CD4-positive, alpha-beta T cell treated with Interleukin-6 for 4 hours (primary cell): ENCODE measurements around the gene SPATA12.

Experiments used
- DNase-seq: peaks from one replicate; pipeline ENCODE4 v3.0.0-alpha.2; 2020; ENCODE audit warnings: mixed read lengths

The SPATA12 gene

DNA sequence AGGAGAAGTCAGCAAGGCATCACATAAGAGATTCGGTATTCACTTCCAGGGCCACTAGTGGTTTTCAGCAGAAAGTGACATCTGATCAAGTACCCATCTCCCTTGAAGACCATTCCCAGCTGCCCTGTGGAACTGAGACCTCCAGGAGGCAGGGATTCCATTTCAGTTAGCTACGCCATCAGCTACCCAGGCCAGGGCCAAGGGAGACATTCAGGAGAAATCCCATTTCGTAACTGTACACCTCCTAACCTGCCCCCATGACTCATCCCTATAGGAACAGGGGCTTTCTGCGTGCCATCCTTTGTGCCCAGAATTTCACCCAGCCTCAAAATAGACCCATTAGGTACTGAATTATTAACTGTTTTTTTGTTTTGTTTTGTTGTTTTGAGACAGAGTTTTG lies 24.7 kb downstream of the SPATA12 start:
- DNase-seq: no peak

DNA sequence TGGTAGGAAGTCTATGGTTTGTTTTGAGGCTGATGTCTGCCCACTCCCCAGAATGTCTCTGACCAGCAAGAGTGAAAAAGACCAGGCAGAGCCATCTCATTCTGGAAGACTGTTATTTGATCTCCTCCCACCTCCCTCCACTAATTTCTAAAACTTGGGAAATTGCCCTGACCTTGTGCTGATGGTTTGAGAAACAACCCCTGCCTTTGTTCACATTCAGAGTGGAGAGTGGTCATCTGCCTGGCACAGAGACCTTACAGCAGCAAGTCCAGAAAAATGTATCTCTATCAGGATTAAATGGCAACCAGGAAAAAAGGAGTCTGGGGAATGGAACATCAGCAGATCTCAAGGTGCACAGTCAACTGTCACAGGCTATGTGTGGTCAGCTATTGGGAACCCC lies 25.7 kb downstream of the SPATA12 start:
- DNase-seq: no peak

DNA sequence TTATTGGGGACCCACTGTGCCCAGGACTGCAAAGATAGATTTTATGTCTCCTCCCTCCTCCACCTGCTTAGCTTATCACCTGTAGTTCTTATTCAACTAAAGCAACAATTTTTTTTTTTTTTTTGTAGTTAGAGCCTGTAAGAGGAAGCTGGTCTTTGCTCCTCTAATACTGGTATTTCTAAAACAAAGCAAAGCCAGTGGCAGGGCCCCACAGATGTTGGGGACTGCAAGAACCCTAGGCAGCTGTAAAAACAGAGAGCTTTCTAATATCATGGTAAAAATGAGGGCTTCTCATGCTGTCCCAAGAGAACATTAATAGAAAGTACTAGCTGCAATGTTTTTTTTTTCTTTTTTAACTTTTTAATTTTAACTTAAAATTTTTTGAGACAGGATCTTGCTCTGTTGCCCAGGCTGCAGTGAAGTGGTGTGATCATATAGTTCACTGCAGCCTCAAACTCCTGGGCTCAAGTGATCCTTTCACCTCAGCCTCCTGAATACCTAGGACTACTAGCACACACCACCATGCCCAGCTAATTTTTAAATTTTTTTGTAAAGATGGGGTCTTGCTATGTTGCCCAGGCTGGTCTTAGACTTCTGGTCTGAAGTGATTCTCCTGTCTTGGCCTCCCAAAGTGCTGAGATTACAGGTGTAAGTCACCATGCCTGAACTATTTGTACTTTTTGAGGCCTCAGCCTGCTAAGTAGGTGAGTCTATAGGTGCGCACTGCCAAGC lies 27.1 kb downstream of the SPATA12 start:
- no peak for DNase-seq

DNA sequence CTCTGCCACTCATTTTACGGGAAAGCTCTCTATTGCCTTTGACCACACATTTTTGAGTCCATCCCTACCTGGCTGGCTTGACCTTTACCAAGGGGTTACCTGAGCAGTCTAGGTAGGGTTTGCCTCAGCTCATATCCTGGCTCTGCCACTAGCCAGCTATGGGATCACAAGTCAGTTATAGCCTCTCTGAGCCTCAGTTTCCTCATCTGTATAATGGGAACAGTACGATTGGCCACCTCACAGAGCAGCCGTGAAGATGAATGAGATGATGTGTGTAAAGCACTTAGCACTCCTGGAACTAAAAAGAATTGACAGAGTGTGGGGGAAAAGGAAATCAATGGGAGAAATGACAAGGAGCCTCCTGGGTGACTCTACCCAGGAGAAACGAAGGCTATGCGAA lies 28.0 kb downstream of the SPATA12 start:
- no peak for DNase-seq

DNA sequence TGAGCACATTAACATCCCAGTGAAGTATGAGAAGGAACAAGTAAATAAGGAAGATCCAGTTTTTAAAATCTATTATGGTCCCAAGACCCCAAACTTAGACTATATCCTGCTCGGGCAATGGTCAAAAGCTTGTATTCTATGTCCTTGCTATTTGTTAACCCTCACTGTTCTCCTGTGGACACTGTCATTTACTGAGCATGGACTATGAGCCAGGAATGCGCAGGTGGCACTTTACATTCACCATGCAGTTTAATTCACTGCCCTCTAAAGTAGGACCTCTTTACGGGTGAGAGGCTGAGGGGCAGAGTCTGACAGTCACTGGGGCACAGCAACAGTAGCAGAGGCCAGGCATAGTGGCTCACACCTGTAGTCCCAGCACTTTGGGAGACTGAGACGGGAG lies 28.6 kb downstream of the SPATA12 start:
- DNase-seq: no peak

DNA sequence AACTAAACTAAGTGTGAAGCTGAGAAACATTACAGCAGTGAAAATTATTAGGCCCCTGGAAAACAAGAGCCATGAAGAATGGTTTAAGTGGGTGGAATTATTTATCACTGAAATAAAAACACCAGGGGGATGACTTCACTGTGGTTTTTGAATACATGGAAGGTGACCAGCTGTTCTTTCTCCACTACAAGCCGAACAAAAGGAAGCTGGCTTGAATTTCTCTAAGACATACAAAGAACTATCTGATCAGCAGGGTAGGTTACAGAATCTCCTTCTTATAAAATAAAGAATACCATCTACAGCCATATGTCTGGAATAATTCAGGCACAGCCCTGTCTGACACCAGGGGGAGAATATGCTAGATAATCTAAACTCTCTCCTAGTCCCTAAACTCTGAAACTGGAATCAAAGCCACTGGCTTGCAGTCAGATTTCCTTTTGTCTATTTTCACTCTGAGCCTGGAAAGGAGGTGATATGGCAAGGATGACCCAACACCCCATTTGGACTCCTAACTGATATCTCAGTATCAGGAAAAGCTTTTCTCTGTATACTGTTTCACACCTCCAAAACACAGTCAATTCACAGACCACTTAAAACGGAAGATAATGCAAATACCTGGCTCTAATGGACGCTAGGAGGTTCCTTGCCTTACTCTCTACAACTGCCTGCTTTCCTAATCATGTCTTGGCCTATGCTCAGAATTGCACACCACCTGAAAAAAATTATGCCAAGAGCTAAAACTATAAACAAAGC lies 31.2 kb downstream of the SPATA12 start:
- no peak for DNase-seq

DNA sequence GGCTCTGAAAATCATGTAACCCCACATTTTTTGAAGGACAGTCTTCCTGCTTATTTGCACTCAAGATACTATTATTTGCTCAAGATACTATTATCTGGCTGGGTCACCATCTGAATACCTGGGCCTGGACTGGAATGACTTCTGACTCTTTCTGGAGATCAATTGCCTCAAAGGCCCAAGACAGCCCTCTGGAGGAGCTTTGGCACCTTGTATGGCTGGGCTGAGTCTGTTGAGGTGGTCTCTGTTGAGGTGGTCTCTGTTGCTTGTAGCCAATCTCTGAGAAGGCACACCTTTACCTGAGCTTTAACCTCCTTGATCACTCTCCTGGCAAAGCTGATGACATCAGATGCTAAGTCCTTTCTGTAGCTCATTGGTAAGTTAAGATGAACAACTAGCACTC lies 33.0 kb downstream of the SPATA12 start:
- DNase-seq: no peak

DNA sequence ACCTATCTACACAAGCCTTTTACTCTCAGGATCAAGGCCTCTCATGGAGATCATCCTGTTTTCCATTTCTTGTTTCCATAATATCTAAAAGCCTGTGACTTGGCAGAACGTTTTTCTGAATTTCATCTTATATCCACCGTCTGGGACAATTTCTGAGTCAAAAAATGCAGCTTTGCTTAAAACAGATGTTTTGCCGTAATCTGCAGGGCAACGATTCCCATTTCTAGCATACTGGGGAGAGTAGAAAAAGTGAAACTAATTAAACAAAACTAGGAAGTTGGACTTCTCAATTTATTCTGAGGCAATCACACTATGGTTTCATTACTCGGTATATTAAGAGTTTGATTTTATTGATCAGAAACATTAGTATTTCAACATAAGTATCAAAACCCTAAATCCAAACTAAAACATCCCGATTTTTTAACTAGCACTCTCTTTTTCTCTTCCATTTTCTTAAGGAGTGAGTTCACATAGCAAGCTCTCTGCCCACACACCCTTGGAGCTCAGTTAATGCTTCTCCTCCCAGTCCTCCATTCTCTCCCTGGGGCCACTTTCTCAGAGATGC lies 33.6 kb downstream of the SPATA12 start:
- no peak for DNase-seq

DNA sequence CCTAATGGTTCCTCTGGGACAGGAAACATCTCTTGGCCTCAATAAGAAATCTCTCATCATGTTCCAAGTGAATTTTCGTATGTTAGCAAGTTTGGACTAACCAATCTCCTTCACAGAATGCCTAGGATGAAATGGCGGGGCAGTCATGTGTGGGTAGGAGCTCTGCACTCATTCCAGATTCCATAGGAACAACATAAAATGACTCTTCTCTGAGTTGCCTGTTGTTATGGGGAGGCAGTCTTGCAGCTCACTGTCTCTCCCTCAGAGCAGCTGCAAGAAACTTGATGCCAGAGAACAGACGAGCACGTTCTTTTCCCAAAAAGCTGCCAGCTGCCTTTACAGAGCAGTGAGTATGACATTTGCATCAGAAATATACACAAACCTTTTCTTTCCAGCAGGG lies 34.1 kb downstream of the SPATA12 start:
- DNase-seq: no peak

DNA sequence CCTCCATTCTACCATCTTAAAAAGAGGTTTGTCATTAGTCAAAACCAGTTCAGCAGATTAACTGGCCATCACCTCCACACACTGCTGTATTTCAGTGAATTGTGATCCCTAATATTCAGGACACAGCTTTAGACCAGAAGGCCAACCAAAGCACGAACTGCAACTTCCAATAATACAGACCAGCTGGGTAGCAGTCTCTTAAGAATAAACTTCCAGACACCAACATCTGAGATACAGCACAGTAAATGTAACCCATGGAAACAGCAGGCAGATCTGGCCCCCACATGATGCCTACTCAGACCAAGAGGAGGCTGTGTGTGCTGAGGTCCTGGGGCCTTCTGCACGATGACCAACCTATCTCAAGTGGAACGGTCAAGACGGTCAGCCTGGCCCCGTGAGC lies 34.9 kb downstream of the SPATA12 start:
- DNase-seq: no peak

DNA sequence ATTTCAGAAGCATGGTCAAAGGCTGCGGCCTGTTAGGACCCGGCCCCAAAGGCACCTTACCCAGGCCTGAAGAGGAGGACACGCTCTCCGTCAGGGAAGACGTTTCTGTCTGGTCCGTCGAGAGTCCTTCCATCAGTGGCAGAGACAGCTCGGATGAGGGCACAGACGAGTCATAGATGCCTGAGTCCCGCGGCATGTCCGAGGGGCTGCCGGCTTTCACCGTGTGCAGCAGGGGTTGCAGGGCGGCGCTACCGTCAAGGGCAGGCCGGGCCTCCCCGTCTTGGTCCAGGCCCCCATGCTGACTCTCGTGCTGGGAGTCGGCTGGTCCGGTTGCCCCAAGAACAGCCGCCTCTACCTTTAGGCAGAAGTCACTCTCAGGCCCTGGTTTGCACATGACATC lies 37.1 kb downstream of the SPATA12 start:
- DNase-seq: no peak

DNA sequence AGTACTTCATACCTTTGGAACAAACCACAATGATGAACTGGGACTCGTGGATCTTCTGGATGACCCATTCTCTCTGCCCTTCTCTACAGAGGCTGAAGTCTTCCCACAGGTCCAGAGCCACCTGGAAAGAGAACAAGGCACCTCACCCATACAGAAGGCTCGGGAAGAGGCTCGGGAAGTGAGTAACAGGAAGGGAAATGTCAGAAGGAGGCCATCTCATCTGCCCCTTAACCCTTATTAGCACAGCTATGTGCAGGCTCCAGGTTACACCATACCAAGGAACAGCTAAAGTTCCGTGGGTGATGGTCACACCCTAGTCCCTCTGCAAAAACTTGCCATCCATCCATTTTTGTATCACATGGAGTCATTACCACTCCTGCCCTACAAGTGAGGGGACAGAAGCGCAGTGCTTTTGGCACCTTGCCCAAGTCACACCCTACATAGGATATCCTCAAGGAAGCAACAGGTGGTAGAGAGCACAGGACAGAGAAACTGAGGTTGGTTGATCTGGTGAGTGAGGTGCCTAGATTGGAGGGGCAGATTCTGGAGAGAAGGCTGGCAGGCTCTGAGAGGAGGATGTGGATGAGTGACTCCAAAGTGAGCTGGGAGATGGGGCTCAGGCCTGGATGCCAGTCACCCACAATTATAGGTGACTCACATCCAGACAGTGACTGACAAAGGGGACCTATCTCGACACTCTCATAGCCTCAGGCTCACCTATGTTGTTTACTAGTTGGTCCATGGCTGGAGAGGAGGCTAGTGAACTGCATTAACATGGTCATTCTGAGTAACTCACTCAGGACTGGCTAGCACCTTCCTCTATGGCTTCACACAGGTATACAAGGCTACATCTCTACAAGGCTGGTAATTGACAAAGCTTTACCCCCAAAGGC lies 38.2 kb downstream of the SPATA12 start:
- DNase-seq: no peak

DNA sequence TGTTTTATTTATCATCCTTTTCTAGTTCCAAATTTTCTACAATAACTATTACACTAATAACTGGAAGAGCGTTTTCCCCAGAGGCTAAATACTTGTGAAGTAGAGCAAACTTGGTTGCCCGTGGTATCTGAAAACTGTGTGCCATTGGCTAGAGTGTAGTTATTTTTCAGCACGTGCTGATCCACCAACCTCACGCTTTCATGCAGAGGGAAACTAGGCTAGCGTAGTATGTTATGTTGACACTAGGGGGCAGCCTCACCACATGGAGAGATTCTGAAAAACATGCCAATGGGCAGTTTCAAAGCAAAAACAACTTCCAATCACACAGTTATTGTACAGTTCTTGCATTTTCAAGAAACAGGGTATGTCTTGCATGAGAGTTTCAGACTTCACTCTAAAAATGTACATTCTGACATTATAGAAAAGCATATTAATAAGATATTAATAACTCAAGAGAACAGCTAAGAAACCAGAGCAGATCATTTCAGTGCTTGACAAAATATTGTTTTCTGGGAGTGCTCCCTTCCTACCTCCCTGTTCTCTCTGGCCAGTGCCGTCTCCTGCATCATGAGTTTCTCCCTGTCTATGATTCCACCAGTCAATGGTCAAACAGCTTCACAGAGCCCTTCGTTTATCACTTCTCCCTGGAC lies 39.7 kb downstream of the SPATA12 start:
- peak; percentile 59 for DNase-seq

DNA sequence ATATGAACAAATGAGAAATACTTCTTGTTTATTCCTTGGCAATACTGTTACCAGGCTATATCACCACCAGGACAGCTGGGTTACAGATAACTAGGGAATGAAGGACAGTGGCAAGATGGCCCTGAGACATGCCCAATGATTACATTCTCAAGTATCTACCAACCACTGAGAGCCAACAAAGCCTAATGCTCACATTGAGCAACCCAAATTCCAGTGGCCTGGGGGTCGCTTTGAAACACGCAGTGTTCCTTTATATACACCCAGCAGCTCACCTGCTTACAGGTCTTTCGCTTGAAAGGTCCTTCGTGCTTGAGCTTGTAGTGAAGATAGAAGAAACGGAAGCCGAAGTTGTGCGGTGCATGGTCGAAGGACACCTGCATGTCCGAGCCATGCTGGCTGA lies 45.1 kb downstream of the SPATA12 start:
- no peak for DNase-seq

DNA sequence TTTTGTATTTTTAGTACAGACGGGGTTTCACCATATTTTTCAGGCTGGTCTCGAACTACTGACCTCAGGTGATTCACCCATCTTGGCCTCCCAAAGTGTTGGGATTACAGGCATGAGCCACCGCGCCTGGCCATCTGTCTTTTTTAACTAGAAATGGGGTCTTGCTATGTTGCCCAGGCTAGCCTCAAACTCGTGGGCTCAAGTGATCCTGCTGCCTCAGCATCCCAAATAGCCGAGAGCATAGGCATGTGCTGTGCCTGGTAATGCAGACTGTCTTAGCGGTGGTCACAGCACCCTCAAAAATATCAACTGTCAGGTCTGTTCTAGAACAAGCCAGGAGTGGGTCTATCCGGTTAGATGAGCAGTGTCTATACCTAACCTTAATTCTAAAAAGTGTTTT lies 48.2 kb downstream of the SPATA12 start:
- no peak for DNase-seq

DNA sequence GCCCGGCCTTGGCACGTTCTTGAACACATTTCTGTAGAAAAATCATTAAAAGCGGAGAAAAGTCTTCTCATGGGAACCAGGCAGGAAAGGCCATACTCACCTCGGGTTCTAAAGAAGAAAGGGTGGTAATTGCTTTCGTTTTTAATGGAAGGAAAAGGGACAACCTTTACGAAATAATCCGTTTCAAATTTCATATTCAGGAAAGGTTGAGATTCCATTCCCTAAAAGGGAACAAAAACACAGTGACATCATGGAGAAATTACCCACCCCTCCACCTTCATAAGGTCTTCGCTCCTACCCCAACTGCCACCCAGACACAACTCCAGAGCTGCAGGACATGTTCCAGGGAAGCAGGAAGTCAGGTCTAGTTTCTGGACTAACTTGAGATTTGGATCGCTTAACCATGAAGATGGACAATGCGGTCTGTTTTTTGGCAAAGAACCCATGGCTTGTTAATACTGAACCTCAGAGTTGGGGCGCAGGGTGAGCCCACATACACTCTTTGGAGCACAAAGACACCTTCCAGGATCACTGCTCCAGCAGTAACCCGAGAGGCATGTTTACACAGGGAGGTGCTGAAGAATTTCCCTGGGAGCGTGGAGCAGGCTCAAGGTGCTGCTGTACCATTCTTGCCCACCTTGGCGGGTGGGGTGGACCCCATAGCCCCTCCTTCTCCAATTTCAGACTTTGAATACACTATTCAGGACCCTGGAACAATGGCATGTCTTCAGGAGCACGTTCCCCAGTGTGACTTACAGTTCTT lies 49.2 kb downstream of the SPATA12 start:
- DNase-seq: no peak

DNA sequence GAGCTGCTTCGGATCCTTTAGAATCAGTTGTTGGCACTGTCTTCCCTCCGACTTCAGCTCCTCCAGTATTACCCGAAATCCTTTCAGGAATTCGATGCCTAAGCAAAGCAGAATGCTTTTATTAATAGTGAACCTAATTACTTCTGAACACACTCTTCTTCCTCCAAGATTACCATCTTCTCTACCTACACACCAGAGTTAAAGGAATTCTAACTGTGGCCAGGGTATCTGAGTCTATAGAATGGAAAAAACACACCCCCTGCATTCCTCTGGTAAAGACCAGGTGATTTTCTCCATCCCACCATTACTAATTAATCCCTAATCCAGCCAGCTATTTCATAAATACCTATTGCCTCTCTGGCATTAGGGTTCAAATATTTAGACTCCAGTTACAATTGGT lies 49.8 kb downstream of the SPATA12 start:
- no peak for DNase-seq

DNA sequence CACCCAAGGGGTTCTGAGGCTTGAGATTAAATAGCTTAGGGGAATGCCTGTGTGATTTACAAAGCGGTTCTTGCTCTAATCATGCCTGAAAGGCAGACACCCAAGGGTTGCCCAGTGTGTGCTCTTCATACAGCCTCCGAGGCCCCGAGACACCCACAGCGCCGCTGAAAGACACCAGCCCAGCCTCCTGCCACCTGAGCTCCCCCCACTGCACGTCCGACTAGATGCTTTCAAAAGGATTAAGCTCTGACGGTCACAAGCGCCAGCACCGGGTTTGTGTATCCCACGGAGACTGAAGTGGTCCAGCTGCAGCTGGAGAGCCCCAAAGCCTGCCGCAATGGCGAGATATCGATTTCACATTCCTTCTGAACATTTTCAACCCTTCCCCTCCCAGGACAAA lies 50.3 kb downstream of the SPATA12 start:
- DNase-seq: no peak

DNA sequence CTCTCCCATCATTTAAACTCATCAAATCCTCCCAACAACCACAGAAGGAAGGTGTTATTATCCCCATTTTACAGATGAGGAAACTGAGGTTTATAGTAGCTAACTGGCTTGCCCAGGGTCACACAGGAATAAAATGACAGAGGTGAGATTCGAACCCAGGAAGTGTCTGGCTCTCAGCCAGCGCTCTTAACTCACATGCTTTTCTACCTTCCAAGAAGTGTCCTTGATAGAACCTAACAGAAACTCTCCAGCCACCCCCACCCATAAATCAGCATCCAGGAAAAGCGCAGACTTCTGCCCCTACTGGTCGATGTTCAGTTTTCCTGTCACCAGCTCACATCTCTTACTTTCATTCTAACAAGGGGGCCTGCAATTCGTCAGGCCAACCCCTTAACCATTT lies 51.7 kb downstream of the SPATA12 start:
- no peak for DNase-seq

DNA sequence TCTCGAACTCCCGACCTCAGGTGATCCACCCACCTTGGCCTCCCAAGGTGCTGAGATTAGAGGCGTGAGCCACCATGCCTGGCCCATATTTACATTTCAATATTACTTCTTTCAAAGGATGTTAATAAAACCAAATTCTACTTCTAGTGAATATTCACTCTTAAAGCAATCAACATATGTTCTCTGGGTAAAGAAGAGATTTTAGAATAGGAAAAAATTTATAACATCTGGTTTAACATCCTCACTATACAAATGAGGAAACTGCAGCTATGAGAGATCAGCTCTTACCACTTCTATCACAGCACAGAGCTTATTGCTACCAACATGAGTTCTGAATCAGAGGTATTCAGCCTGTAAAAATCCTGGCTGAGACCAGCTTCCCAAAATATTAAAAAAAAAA lies 56.0 kb downstream of the SPATA12 start:
- no peak for DNase-seq

DNA sequence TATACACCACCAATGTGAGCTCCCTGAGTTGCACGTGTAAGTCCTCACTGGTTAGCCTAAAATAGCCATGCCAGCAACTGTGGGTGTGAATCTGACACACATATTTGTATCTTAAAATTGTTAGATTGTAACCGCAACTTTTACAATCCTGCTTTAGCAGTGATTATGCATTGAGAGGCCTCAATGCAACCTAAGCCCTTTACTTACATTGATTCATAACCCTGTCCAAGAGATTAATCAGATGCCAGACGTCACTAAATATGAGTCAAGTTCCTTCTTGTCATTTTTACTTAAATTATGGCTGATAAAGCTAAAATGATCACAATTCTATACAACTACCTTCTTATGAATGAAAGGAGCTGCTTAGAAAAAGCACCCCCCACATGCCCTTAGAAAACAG lies 57.8 kb downstream of the SPATA12 start:
- DNase-seq: no peak

DNA sequence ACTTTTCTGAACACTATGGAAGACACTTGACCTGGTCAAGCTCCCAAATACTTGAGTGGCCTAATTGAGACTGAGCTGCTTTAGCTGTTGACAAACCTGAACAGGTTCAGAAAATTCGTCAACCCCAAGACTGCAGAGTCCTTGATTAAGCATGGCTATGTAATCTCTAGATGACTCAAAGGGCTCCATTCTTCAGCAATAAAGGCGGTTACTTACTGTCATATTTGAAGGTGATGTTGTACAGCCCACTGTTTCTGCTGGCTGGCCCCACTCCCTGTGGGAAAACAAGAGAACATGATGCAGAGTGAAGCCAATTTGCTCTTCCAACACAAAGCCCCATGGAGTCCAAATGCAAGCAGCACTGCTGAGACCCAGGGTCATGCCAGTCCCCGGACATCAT lies 59.6 kb downstream of the SPATA12 start:
- DNase-seq: no peak
